Mesenchymal stem cell (in vitro differentiated cells and primary cell): Measurements from ENCODE around the gene RHBDD1.

Experiments
- DNase-seq: peaks from one replicate; pipeline ENCODE4 v3.0.0-alpha.2; 2013
- H2AFZ ChIP-seq: one replicate; pipeline ENCODE4 v1.6.1; 2013; ENCODE audit warnings: low read depth, mild to moderate bottlenecking, control low read depth, inconsistent platforms, low read length, moderate library complexity
- H2AK5ac ChIP-seq: 2 replicates; pipeline ENCODE4 v1.6.1; 2013; ENCODE audit warnings: low read length, moderate library complexity, mild to moderate bottlenecking, inconsistent platforms; ENCODE audit not compliant: severe bottlenecking
- H2BK120ac ChIP-seq: one replicate; pipeline ENCODE4 v1.6.1; 2013; ENCODE audit warnings: low read depth, mild to moderate bottlenecking, inconsistent platforms, low read length, moderate library complexity
- H2BK12ac ChIP-seq, 2 experiments: one replicate each; pipeline ENCODE4 v1.6.1; 2013; ENCODE audit warnings: inconsistent platforms in 2 of 2, low read length in 2 of 2, mild to moderate bottlenecking in 2 of 2, moderate library complexity in 2 of 2, control low read depth in 1 of 2
- H2BK15ac ChIP-seq: one replicate; pipeline ENCODE4 v1.6.1; 2013; ENCODE audit warnings: mild to moderate bottlenecking, low read depth, inconsistent platforms; ENCODE audit not compliant: poor library complexity, severe bottlenecking
- H2BK5ac ChIP-seq: 2 replicates; pipeline ENCODE4 v1.6.1; 2013; ENCODE audit warnings: low read depth, mild to moderate bottlenecking, low read length, control low read depth, inconsistent platforms; ENCODE audit not compliant: poor library complexity, severe bottlenecking
- H3K14ac ChIP-seq, 2 experiments: one replicate each; pipeline ENCODE4 v1.6.1; 2013; ENCODE audit warnings: inconsistent platforms in 2 of 2, low read length in 2 of 2, control low read depth in 1 of 2, mild to moderate bottlenecking in 1 of 2, moderate library complexity in 1 of 2
- H3K18ac ChIP-seq, 2 experiments: one replicate each; pipeline ENCODE4 v1.6.1; 2013; ENCODE audit warnings: inconsistent platforms in 2 of 2, low read length in 2 of 2, control low read depth in 1 of 2, low read depth in 1 of 2, mild to moderate bottlenecking in 1 of 2
- H3K23ac ChIP-seq, 2 experiments: one replicate each; pipeline ENCODE4 v1.6.1; 2013; ENCODE audit warnings: inconsistent platforms in 2 of 2, low read length in 2 of 2, mild to moderate bottlenecking in 2 of 2, moderate library complexity in 2 of 2, control low read depth in 1 of 2
- H3K27ac ChIP-seq: 2 replicates; pipeline ENCODE4 v1.5.1; 2013; ENCODE audit warnings: mild to moderate bottlenecking, moderate library complexity, low read length, control low read depth, inconsistent platforms; ENCODE audit not compliant: poor library complexity, severe bottlenecking
- H3K27me3 ChIP-seq, 2 experiments: 2 replicates each; pipeline versions ENCODE4 v1.6.1 to v1.7.0; 2013; ENCODE audit warnings: low read length in 2 of 2, mild to moderate bottlenecking in 2 of 2, moderate library complexity in 2 of 2, control low read depth in 1 of 2, inconsistent platforms in 1 of 2; ENCODE audit not compliant: control insufficient read depth in 1 of 2, insufficient read depth in 1 of 2
- H3K36me3 ChIP-seq, 2 experiments: 2 replicates each; pipeline versions ENCODE4 v1.6.1 to v1.7.0; 2013; ENCODE audit warnings: low read length in 2 of 2, control low read depth in 1 of 2, inconsistent platforms in 1 of 2, low read depth in 1 of 2, mild to moderate bottlenecking in 1 of 2; ENCODE audit not compliant: insufficient read depth in 2 of 2, control insufficient read depth in 1 of 2
- H3K4ac ChIP-seq, 2 experiments: one replicate each; pipeline ENCODE4 v1.6.1; 2013; ENCODE audit warnings: inconsistent platforms in 2 of 2, low read length in 2 of 2, mild to moderate bottlenecking in 2 of 2, moderate library complexity in 2 of 2, control low read depth in 1 of 2, low read depth in 1 of 2
- H3K4me1 ChIP-seq: 2 replicates; pipeline ENCODE4 v1.6.1; 2013; ENCODE audit warnings: low read depth, low read length, control low read depth; ENCODE audit not compliant: control insufficient read depth, insufficient read depth
- H3K4me2 ChIP-seq: 2 replicates; pipeline ENCODE4 v1.6.1; 2013; ENCODE audit warnings: low read length, mild to moderate bottlenecking, inconsistent platforms; ENCODE audit not compliant: poor library complexity, severe bottlenecking
- H3K4me3 ChIP-seq, 2 experiments: 2 replicates each; pipeline versions ENCODE4 v1.5.1 to v1.7.0; 2013; ENCODE audit warnings: low read length in 2 of 2, mild to moderate bottlenecking in 2 of 2, control low read depth in 1 of 2, low read depth in 1 of 2; ENCODE audit not compliant: insufficient read depth in 1 of 2
- H3K79me1 ChIP-seq: replicated peaks from 2 replicates; pipeline ENCODE4 v1.6.1; 2013; ENCODE audit warnings: mild to moderate bottlenecking, control low read depth, low read length, inconsistent platforms; ENCODE audit not compliant: poor library complexity, severe bottlenecking
- H3K9ac ChIP-seq: 2 replicates; pipeline ENCODE4 v1.7.0; 2013; ENCODE audit warnings: mild to moderate bottlenecking, low read length, moderate library complexity
- H3K9me3 ChIP-seq: 2 replicates; pipeline ENCODE4 v1.7.0; 2013; ENCODE audit warnings: mild to moderate bottlenecking, low read length; ENCODE audit not compliant: control insufficient read depth
- H4K8ac ChIP-seq: one replicate; pipeline ENCODE4 v1.6.1; 2013; ENCODE audit warnings: inconsistent platforms, mild to moderate bottlenecking, low read length, moderate library complexity
- H4K91ac ChIP-seq: one replicate; pipeline ENCODE4 v1.6.1; 2013; ENCODE audit warnings: mild to moderate bottlenecking, low read length, inconsistent platforms
- WGBS: methylation state at CpG from one replicate; pipeline ENCODE4 v1.1.7; 2013; ENCODE audit warnings: mixed read lengths; 5-methylcytosine and 5-hydroxymethylcytosine counted together

Gene RHBDD1

DNA sequence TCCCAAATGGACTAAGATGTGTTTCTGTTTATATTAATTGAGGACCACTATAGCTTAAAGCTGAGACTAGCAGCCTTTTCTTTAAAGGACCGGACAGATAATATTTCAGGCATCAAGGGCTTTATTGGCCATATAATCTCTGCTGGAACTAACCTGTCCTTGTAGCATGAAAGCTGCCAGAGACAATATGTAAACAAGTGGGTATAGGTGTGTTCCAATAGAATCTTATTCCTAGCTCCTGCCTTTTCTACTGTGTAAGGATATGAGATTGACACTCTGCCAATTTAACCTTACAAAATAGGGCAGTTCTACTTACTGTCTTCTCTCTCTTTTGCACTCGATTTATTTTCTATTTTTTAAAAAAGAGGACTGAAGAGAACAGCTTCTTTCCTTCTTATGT, 74.0 kb downstream of the RHBDD1 start:
- Histone ChIP-seq H3K4ac (no peak overlapping the region), H2AK5ac (no peak overlapping the region), H2BK5ac (no peak overlapping the region), H4K8ac (no peak overlapping the region), H3K27me3 (no peaks in the 10 kb centered on the region), H2BK120ac (no peak overlapping the region), H2AFZ (no peak overlapping the region), H2BK12ac (no peak overlapping the region), H4K91ac (no peak overlapping the region), H3K14ac (no peak overlapping the region), H3K23ac (no peak overlapping the region), H3K18ac (no peak overlapping the region), H2BK15ac (no peak overlapping the region), H3K36me3 (peaks cover 0 to 10% of the 10 kb centered on the region in 2 experiments), H3K9me3 (no peaks in the 10 kb centered on the region), H3K79me1 (peaks cover 2% of the 10 kb centered on the region), H3K4me3 (no peak overlapping the region), H3K4me1 (peaks cover 2% of the 10 kb centered on the region), H3K27ac (no peak overlapping the region), H3K4me2 (no peak overlapping the region), H3K9ac (no peak overlapping the region)
- 100% methylated on average over 2 of the region's 2 CpGs for WGBS
- DNase-seq: no peak

DNA sequence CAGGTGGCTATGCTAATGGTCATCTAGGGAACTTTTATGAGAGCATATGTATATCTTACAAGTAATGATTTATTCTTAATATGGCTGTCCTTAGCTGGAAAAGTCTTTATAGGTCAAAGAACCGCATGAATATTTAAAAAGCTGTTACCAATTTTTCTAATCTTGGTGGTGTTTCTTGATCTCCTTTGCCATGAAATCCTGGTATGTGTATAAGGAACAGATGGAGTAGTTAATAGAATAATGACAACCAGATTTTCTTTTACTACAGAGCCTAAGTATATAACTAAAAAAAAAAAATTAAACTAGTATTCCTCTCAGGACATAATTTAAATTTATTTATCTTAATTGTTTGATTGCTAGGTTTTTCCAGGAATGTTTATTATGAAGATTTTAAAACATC, 74.5 kb downstream of the RHBDD1 start:
- no CpG with 5 or more reads among the region's 1 CpG for WGBS
- H4K91ac ChIP-seq: no peak overlapping the region
- peaks cover 0 to 10% of the 10 kb centered on the region in 2 experiments for H3K36me3 ChIP-seq

GRCh38 chr2:226911932-226912331, 76.1 kb downstream of the RHBDD1 start:
- 94% methylated on average over 2 of the region's 3 CpGs for WGBS
- H3K4me2 ChIP-seq: no peak overlapping the region
- no peak overlapping the region for H3K14ac ChIP-seq
- no peak overlapping the region for H2AK5ac ChIP-seq
- no peak overlapping the region for H3K4me3 ChIP-seq
- no peaks in the 10 kb centered on the region for H3K27me3 ChIP-seq
- H4K91ac ChIP-seq: no peak overlapping the region
- no peak overlapping the region for H4K8ac ChIP-seq
- H3K36me3 ChIP-seq: peaks cover 0 to 10% of the 10 kb centered on the region in 2 experiments
- H2BK5ac ChIP-seq: no peak overlapping the region
- H2BK12ac ChIP-seq: no peak overlapping the region
- H3K4ac ChIP-seq: no peak overlapping the region
- no peak overlapping the region for H2BK15ac ChIP-seq
- no peaks in the 10 kb centered on the region for H3K9me3 ChIP-seq
- no peak overlapping the region for H3K9ac ChIP-seq
- peak; percentile 86 for DNase-seq
- no peak overlapping the region for H3K18ac ChIP-seq
- no peak overlapping the region for H2BK120ac ChIP-seq
- no peak overlapping the region for H2AFZ ChIP-seq
- H3K27ac ChIP-seq: no peak overlapping the region
- no peak overlapping the region for H3K23ac ChIP-seq
- H3K4me1 ChIP-seq: peaks cover 4% of the 10 kb centered on the region
- H3K79me1 ChIP-seq: no peaks in the 10 kb centered on the region

More for the DNA sequence above, 74.5 kb downstream of the RHBDD1 start:
- Histone ChIP-seq H3K14ac (no peak overlapping the region), H3K4me3 (no peak overlapping the region), H3K4ac (no peak overlapping the region), H4K8ac (no peak overlapping the region), H3K23ac (no peak overlapping the region), H3K4me2 (no peak overlapping the region), H2BK5ac (no peak overlapping the region), H3K18ac (no peak overlapping the region), H2AK5ac (no peak overlapping the region), H2AFZ (no peak overlapping the region), H2BK120ac (no peak overlapping the region), H3K27ac (no peak overlapping the region), H3K79me1 (peaks cover 2% of the 10 kb centered on the region), H3K9me3 (no peaks in the 10 kb centered on the region), H3K4me1 (peaks cover 2% of the 10 kb centered on the region), H2BK12ac (no peak overlapping the region), H2BK15ac (no peak overlapping the region), H3K27me3 (no peaks in the 10 kb centered on the region), H3K9ac (no peak overlapping the region)
- DNase-seq: no peak

GRCh38 chr2:226913641-226914040, 77.8 kb downstream of the RHBDD1 start:
- no peak overlapping the region for H2AFZ ChIP-seq
- no peaks in the 10 kb centered on the region for H3K27me3 ChIP-seq
- H2BK5ac ChIP-seq: no peak overlapping the region
- H3K27ac ChIP-seq: no peak overlapping the region
- peaks cover 2% of the 10 kb centered on the region for H3K4me1 ChIP-seq
- no peak overlapping the region for H2AK5ac ChIP-seq
- no peak overlapping the region for H3K23ac ChIP-seq
- H2BK12ac ChIP-seq: no peak overlapping the region
- no peaks in the 10 kb centered on the region for H3K79me1 ChIP-seq
- H3K4me2 ChIP-seq: no peak overlapping the region
- DNase-seq: no peak
- no peak overlapping the region for H3K4me3 ChIP-seq
- H2BK15ac ChIP-seq: no peak overlapping the region
- H4K8ac ChIP-seq: no peak overlapping the region
- H3K36me3 ChIP-seq: peaks cover 0 to 10% of the 10 kb centered on the region in 2 experiments
- no peaks in the 10 kb centered on the region for H3K9me3 ChIP-seq
- no peak overlapping the region for H2BK120ac ChIP-seq
- H4K91ac ChIP-seq: no peak overlapping the region
- H3K4ac ChIP-seq: no peak overlapping the region
- no peak overlapping the region for H3K18ac ChIP-seq
- no peak overlapping the region for H3K9ac ChIP-seq
- no peak overlapping the region for H3K14ac ChIP-seq
